Activated CD8-positive, alpha-beta memory T cell treated with anti-CD3 and anti-CD28 coated beads, Interleukin-2, amount 50 U/mL, for 4 hours (primary cell): Measurements from ENCODE around the gene AUTS2.
A peak's percentile ranks its signal among the peaks of the same experiment; 100 is the strongest.

Experiments
- DNase-seq: peaks from one replicate; pipeline ENCODE4 v3.0.0-alpha.2; 2020

AUTS2 gene

GRCh38 chr7:69598081-69598486, at the start of gene AUTS2:
TSS of gene AUTS2 (plus strand) at chr7:69598475. CDS start at chr7:69599654, 1,179 bp downstream.
- peak; percentile 43 for DNase-seq

GRCh38 chr7:69550991-69551390, 47.3 kb upstream of the AUTS2 start:
- DNase-seq: no peak

DNA sequence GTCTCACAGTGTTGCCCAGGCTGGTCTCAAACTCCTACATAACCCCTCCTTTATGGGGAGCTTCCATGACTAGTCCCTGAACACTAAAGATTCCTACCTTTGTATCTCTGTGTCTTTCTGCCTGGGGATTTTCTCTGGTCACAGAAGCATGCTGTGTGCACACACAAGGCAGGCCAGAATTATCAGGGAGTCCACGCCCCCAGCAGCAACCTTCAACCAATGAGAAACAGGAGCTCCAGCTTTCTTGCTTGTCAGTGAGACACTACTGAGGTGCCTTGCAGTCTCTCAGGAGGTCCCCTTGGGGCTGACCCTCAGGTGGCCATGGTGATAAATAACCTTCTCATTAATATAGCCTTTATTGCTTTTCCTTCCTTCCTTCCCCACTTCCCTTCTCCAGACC, 45.1 kb upstream of the AUTS2 start:
- no peak for DNase-seq

- DNase-seq: no peak
Observed at GRCh38 chr7:69561266-69561960, 36.9 kb upstream of the AUTS2 start.

DNA sequence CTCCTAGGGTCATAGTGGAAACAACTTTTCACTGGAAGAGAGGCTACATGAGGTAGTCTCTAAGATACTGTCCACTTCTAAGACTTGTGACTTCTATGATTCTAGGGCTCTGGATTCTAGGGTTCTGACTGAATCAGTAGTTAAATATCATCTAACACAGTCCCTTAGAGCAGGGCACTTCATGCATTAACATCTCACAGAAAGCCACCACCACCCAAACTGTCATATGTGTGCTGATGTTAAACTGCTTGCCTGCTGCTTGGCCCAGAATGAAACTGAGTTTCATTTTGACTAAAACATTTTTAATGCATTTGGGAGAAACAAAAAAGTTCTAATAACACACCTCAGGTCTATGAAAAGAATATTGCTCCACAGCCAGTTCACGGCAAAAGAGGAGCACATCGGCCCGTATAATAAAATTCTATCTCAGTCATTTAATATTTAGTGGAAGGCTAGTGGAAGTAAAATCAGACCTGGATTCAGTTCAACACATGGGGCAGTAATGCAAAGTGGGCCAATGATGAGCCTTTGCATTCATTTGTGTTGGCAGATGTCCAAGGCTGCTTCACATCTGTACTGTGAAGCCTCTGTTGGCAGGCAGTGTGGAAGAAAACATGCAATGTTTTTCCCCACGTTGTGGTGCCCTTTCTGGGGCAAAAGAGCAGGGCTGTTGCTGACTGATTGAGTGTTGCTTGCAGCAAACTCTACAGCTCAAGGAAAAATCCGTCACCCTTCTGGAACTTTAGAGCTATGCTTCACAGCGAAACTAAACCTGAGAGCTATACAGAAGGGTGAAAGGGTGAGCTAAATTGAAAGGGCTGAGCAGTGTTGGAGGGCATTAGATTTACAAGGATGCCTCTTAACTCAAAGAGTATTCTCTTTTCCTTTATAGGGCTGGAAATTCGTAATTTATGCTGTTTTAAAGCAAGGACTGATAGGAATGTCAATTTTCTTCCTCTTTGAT, 33.5 kb upstream of the AUTS2 start:
- DNase-seq: no peak

GRCh38 chr7:69567800-69568199, 30.5 kb upstream of the AUTS2 start:
- DNase-seq: no peak

DNA sequence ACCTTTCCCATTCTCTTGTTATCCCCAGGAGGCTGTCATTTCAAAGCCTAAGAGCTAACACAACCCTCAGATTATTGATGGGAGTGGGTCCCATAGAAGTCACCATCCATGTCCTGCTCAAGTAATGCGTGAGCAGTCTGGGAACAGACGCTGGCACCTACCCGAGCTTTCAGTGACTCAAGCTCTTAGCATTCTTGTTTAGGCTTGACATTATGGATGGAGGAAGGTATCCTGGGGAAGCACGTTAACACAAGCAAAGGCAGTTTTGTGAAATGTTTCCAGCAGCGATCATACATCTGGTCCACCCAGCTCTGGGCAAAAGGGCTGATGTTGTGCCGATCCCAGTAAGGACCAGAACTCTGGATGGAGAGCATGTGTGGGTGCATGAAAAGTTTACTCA, 30.0 kb upstream of the AUTS2 start:
- no peak for DNase-seq

DNA sequence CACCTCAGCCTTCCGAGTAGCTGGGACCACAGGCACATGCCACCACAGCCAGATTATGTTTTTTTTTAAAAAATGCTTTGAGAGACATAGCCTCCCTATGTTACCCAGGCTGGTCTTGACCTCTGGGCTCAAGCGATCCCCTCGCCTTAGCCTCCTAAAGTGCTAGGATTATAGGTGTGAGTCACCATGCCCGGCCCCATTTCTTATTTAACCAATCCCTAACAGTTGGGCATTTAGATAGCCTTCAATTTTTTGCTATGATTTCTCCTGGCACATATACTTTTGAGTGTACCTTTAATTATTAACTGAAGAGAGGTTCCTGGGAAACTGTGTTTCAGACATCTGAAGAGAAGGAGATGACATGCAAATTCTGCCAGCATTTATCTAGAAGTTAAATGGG, 22.6 kb upstream of the AUTS2 start:
- no peak for DNase-seq

GRCh38 chr7:69577221-69577620, 21.1 kb upstream of the AUTS2 start:
- no peak for DNase-seq

DNA sequence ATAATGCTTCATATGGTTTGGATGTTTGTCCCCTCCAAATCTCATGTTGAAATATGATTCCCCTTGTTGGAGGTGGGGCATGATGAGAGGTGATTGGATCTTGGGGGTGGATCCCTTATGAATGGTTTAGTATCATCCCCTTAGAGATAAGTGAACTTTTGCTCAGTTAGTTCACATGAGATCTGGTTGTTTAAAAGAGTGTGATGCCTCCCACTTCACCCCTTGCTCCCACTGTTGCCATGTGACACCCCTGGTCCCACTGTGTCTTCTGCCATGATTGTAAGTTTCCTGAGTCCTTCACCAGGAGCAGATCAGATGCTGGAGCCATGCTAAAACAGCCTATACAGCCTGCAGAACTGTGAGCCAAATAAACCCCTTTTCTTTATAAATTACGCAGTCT, 13.1 kb upstream of the AUTS2 start:
- DNase-seq: no peak

GRCh38 chr7:69586321-69586720, 12.0 kb upstream of the AUTS2 start:
- no peak for DNase-seq

- DNase-seq: no peak
Observed at GRCh38 chr7:69588773-69589172, 9.5 kb upstream of the AUTS2 start.

GRCh38 chr7:69591805-69592204, 6.5 kb upstream of the AUTS2 start:
- no peak for DNase-seq

GRCh38 chr7:69593511-69593910, 4.8 kb upstream of the AUTS2 start:
- no peak for DNase-seq

DNA sequence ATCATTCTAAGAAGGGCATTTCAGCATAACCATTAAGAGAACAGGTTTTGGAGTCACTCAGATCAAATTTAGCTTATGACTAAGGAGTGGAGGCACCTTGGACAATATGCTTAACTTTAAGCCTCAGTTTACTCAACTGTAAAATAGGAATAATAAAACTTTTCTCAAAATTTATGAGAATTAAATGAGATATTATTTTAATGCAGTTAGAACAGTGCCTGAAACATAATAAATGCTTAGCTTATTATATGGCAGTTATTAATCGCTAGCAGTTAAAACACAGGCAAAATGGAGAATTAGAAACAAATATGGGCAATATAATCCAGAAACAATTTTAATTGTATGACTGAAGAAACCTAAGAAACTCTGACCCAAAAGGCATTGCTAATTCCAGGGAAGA, 2.9 kb upstream of the AUTS2 start:
- no peak for DNase-seq

GRCh38 chr7:69596056-69596455, 2.2 kb upstream of the AUTS2 start:
- DNase-seq: no peak

DNA sequence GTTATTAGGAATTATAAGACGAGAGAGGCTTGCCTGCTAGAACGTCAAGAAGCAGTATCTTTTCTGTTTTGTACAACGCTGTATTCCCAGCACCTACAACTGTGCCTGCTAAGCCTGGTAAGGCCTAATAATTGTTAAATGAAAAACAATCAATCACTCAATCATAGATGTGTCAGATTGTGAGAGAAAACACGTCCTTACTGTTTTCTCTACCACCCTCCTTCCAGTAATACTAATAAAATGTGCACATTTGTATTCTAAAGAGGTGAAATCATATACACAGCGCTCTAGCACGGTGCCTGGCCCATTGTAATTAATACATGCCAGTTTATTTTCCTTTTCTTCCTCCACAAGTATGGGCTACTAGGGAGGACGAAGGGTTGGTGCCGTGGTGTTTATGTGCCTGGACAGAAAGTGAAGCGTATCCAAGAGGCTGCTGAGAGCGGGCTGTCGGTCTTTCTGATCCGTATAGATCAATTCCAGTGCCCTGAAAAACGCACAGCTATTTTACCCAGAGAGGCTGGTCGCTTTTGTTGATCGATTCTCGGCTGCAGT, 1.5 kb upstream of the AUTS2 start:
- no peak for DNase-seq

- no peak for DNase-seq
Observed at GRCh38 chr7:69597278-69598076, 798 bp upstream of the AUTS2 start.

DNA sequence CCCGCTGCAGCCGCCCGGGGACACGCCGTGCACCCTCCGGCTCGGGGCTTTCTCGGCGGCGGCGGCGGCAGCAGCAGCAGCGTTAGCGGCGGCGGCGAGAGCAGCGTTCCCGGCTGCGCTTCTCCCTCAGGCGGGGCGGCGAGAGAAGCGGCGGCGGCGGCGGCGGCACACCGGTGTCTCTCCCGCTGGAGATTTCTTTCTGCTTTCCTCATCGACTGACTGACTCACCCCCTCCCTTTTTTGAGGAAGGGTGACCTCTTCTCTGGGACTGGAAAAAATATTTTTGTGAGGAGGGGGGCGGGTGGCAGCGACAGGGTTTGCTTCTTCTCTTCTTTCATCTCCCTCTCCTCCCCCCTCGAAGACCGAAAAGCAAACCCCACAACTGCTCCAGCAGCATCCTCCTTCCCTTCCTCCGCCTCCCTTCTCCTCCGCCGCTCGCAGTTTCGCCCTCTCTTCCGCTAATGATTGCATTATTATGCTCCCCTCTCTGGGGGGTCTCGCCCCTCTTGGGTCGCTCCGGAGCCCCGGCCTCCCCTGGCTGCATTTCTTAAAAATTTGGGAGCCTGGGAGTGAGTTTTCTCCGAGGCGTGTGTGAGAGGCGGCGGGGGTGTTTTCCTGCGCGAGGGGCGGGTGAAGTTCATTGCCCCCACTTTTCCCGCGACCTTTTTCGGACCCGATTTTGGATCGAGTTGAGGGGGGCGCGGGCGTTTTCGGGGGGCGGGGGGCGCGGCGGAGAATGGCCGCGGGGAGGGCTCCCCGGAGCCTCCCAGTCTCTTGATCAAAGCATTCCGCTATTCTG, 411 bp downstream of the AUTS2 start:
- no peak for DNase-seq

DNA sequence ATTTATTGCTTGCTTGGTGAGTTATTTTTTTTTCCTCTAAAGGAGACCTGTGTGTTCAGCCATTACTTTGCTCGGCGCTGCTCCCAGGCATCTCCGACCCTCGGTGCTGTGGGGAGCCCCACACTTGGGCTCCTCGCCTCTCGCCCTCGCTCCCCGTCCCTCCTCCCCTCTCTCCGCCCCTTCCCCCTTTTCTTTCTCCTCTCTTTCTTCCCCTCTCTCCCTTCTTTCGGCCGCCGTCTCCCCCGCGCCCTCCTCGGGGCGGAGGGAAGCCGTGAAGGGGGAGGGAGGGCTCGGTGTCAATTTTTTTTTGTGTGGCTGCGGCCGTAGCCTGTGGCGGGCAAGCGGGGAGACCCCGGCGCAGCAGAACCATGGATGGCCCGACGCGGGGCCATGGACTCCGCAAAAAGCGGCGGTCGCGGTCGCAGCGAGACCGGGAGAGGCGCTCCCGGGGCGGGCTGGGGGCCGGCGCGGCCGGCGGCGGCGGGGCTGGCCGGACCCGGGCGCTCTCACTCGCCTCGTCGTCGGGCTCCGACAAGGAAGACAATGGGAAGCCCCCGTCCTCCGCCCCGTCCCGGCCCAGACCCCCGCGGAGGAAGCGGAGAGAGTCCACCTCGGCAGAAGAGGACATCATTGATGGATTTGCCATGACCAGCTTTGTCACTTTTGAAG, 1.1 kb downstream of the AUTS2 start:
- no peak for DNase-seq

DNA sequence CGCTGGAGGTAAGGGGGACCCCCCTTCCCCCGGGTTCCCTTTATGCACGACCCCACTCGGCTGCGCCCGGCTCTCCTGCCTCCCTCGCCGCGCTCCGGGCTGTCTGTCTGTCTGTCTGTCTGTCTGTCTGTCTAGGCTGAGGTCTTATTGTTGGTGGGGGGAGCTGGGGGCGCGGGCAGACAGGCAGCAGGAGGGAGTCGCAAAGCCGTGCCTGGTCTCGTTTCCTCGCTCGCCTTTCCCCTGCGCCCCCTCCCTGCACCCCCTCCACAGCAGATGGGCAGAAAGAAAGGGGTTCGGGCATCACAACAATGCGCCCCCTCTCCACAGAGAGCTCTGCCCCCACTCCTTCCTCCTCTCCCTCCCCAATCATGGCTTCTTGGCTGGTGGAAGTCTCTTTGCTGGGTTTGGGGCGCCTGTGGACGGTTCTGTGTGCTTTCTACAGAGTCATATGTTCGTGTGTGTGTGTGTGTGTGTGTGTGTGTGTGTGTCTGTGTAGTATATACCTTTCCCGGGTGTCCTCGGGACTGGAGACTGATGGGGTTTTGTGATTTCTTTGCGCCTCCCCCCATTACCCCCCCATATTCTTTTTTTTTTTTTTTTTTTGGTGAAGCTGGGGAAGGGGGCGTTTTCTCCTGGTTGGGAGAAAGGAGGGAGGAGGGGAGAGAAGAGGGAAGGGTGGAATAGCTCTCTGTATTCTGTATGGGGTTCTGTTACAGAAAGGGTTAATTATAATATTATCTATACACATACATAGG, 1.9 kb downstream of the AUTS2 start:
- no peak for DNase-seq
